Stimulated activated naive CD8-positive, alpha-beta T cell treated with anti-CD3 and anti-CD28 coated beads, Interleukin-15, Interleukin-2, amounts not matched to agents 100 U/mL and 50 U/mL, for 24 hours (primary cell): ENCODE results near the gene IRAK2.
"Not testable (repeated sequence)": the region's sequence is repeated elsewhere in the genome, so short reads cannot be mapped to it uniquely, and the experiment has no call there.

Experiments used
- ATAC-seq: fragments of 150-1000 bp; cut with Tn5 transposase; one replicate; pipeline ENCODE4 v1.10.0; 2021
- DNase-seq: peaks from one replicate; pipeline ENCODE4 v3.0.0; 2021

Gene IRAK2

GRCh38 chr3:10160925-10161324 is 3.8 kb upstream of the IRAK2 start:
- DNase-seq: no peak
- no peak for ATAC-seq

GRCh38 chr3:10162185-10162584 is 2.5 kb upstream of the IRAK2 start:
- ATAC-seq (no peak), DNase-seq (no peak)

- DNase-seq, ATAC-seq: not testable (repeated sequence)
These were observed 546 bp upstream of the IRAK2 start for GRCh38 chr3:10164201-10164545.

- ATAC-seq (no peak), DNase-seq (no peak)
These were observed 1.5 kb downstream of the IRAK2 start for GRCh38 chr3:10166213-10166604.

GRCh38 chr3:10169000-10169496 is 4.3 kb downstream of the IRAK2 start:
- no peak for ATAC-seq
- no peak for DNase-seq

GRCh38 chr3:10170915-10171478 is 6.3 kb downstream of the IRAK2 start:
- DNase-seq: no peak
- no peak for ATAC-seq

GRCh38 chr3:10173095-10173925 is 8.6 kb downstream of the IRAK2 start:
- DNase-seq (no peak), ATAC-seq (peak; percentile 55)

- ATAC-seq (peak; percentile 48), DNase-seq (no peak)
These were observed 9.3 kb downstream of the IRAK2 start for GRCh38 chr3:10173926-10174435.

GRCh38 chr3:10175334-10175733 is 10.6 kb downstream of the IRAK2 start:
- ATAC-seq, DNase-seq: not testable (repeated sequence)

GRCh38 chr3:10176150-10176549 is 11.4 kb downstream of the IRAK2 start:
- ATAC-seq, DNase-seq: not testable (repeated sequence)

GRCh38 chr3:10177737-10178136 is 13.0 kb downstream of the IRAK2 start:
- no peak for DNase-seq
- ATAC-seq: no peak

GRCh38 chr3:10178892-10179291 is 14.2 kb downstream of the IRAK2 start:
- ATAC-seq (no peak), DNase-seq (no peak)

GRCh38 chr3:10180289-10180688 is 15.6 kb downstream of the IRAK2 start:
- ATAC-seq: no peak
- no peak for DNase-seq

- ATAC-seq (no peak), DNase-seq (no peak)
These were observed 16.1 kb downstream of the IRAK2 start for GRCh38 chr3:10180738-10181295.

GRCh38 chr3:10182950-10183349 is 18.2 kb downstream of the IRAK2 start:
- ATAC-seq (no peak), DNase-seq (no peak)

- DNase-seq: no peak
- no peak for ATAC-seq
These were observed 19.5 kb downstream of the IRAK2 start for GRCh38 chr3:10184250-10184649.

- DNase-seq (no peak), ATAC-seq (no peak)
These were observed 21.4 kb downstream of the IRAK2 start for GRCh38 chr3:10185804-10186762.

- ATAC-seq (no peak), DNase-seq (no peak)
These were observed 22.7 kb downstream of the IRAK2 start for GRCh38 chr3:10187290-10187876.

GRCh38 chr3:10187944-10188343 is 23.2 kb downstream of the IRAK2 start:
- no peak for ATAC-seq
- no peak for DNase-seq

GRCh38 chr3:10188804-10189556 is 24.3 kb downstream of the IRAK2 start:
- no peak for DNase-seq

More at GRCh38 chr3:10188804-10189556, 24.3 kb downstream of the IRAK2 start:
- ATAC-seq: no peak
